ENCODE results near the gene KSR1. TPM values are rescaled to one million over a fixed set of nuclear protein-coding genes. Genes with fewer than 3 reads are reported as not detected.

Gene KSR1
- total RNA-seq, 1 experiment from 2014 or later = 21.7 TPM

- H3K4me1 ChIP-seq (ENCODE audit: control insufficient read depth, insufficient read depth, low read length) = peaks cover 44% of the 10 kb centered on the region
- H3K27me3 ChIP-seq (ENCODE audit: control insufficient read depth, insufficient read depth, low read length) = no peaks in the 10 kb centered on the region
- ATAC-seq = no peak
- H3K27ac ChIP-seq (ENCODE audit: low read length) = no peak overlapping the region
- TF ChIP-seq CTCF (IDR thresholded peaks at IDR 0.05) (no peak), REST (IDR thresholded peaks at IDR 0.05; ENCODE audit: insufficient read depth in 1 of 2, low read depth in 2 of 2, low read length in 1 of 2) (no peak), SIN3A (IDR thresholded peaks at IDR 0.05; ENCODE audit: borderline replicate concordance, insufficient read depth, low read depth, low read length) (no peak), TCF7L2 (IDR thresholded peaks at IDR 0.05; ENCODE audit: low read depth, low read length) (no peak), POLR2AphosphoS5 (IDR thresholded peaks at IDR 0.05; ENCODE audit: low read depth, low read length) (no peak)
- H3K4me3 ChIP-seq (ENCODE audit: low read depth in 2 of 2, low read length in 2 of 2) = no peak overlapping the region
- intact Hi-C loops (cut with micrococcal nuclease; ENCODE audit: unreplicated experiment) (no loop called here), in situ Hi-C loops (cut with HindIII; ENCODE audit: low pct_unique_long_range_greater_than_20kb, low sequenced_read_pairs) (no loop called here)
- no TSS peak for BruUV-seq (replicated peaks)
- ChIA-PET POLR2A (no interaction called here), CTCF (no interaction called here)
- DNase-seq (ENCODE audit: low read depth, low spot score) = no peak
- H3K36me3 ChIP-seq (ENCODE audit: control insufficient read depth, insufficient read depth, low read length) = no peaks in the 10 kb centered on the region
- no peaks in the 10 kb centered on the region for H3K9me3 ChIP-seq (ENCODE audit: control insufficient read depth, insufficient read depth, low read depth, low read length)
Measured at GRCh38 chr17:27548369-27548768, 92.1 kb downstream of the KSR1 start.

GRCh38 chr17:27549251-27549893, 93.1 kb downstream of the KSR1 start:
- DNase-seq (ENCODE audit: low read depth, low spot score) (no peak), ATAC-seq (no peak)
- H3K4me1 ChIP-seq (ENCODE audit: control insufficient read depth, insufficient read depth, low read length) = peaks cover 44% of the 10 kb centered on the region
- no TSS peak for BruUV-seq (replicated peaks)
- intact Hi-C loops (cut with micrococcal nuclease; ENCODE audit: unreplicated experiment) = no loop called here
- no peaks in the 10 kb centered on the region for H3K36me3 ChIP-seq (ENCODE audit: control insufficient read depth, insufficient read depth, low read length)
- no peak overlapping the region for H3K27ac ChIP-seq (ENCODE audit: low read length)
- H3K4me3 ChIP-seq (ENCODE audit: low read depth in 2 of 2, low read length in 2 of 2) = no peak overlapping the region
- CTCF ChIA-PET = no interaction called here
- in situ Hi-C loops (cut with HindIII; ENCODE audit: low pct_unique_long_range_greater_than_20kb, low sequenced_read_pairs) = no loop called here
- TF ChIP-seq SIN3A (IDR thresholded peaks at IDR 0.05; ENCODE audit: borderline replicate concordance, insufficient read depth, low read depth, low read length) = no peak
- no peak for TF ChIP-seq REST (IDR thresholded peaks at IDR 0.05; ENCODE audit: insufficient read depth in 1 of 2, low read depth in 2 of 2, low read length in 1 of 2)
- TF ChIP-seq POLR2AphosphoS5 (IDR thresholded peaks at IDR 0.05; ENCODE audit: low read depth, low read length) = no peak
- TF ChIP-seq CTCF (IDR thresholded peaks at IDR 0.05) = no peak
- POLR2A ChIA-PET = no interaction called here
- no peaks in the 10 kb centered on the region for H3K9me3 ChIP-seq (ENCODE audit: control insufficient read depth, insufficient read depth, low read depth, low read length)
- H3K27me3 ChIP-seq (ENCODE audit: control insufficient read depth, insufficient read depth, low read length) = no peaks in the 10 kb centered on the region

Data from Panc1 (cell line).